Stimulated activated CD8-positive, alpha-beta memory T cell treated with anti-CD3 and anti-CD28 coated beads, Interleukin-12 subunit alpha, Interleukin-12 subunit beta, amount 100 ng/mL, for 24 hours (primary cell): ENCODE measurements around the gene SH2B3.

Experiments
- DNase-seq: peaks from one replicate; pipeline ENCODE4 v3.0.0-alpha.2; 2020; ENCODE audit errors: extremely low read depth

The SH2B3 gene

GRCh38 chr12:111444314-111444924 is 38.7 kb downstream of the SH2B3 start:
- DNase-seq: no peak

DNA sequence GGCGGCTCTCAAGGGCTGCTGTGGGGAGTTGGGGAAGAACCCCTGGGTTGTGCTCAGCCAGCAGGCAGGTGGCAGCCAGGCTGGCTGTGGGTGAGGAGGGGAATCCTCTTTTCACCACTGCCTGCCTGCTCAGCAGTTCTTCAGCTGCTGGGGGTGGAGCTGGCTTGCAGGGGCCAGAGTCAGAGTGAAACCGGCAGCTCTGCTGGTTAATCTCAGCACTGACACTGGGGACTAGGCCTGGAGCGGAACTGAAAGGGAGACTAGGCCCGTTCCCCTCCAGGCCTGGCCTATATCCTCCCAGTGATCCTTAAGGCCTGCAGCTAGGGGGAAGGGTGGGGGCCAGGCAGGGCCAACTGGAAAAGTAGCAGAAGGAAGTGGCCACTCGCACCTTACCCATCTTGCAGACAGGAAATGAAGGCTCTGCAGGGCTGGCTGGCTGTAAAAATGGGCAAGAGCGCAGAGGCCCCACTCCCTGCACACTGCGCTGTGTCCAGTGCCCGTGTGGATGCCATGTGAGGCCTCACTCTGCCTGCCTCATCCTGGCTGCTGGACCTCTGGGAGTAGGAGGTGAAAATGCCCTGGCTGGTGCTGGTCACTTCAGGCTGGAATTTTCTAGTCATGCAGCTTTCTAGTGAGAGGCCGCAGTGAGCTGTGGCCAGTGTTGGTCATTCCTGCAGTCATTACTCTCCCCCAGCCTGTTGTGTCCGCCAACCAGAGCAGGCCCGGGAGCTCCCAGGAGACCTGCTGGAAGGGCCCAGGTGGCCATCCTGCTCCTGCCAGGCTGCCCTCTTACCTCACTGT is 39.4 kb downstream of the SH2B3 start:
- DNase-seq: peak; percentile 63

- DNase-seq: no peak
Measured at GRCh38 chr12:111445726-111446581, 40.2 kb downstream of the SH2B3 start.

GRCh38 chr12:111446631-111447570 is 41.2 kb downstream of the SH2B3 start:
- DNase-seq: no peak

- DNase-seq: no peak
Measured at GRCh38 chr12:111447571-111448265, 42.0 kb downstream of the SH2B3 start.

GRCh38 chr12:111448266-111448830 is 42.6 kb downstream of the SH2B3 start:
- no peak for DNase-seq

- no peak for DNase-seq
Measured at GRCh38 chr12:111448846-111449790, 43.4 kb downstream of the SH2B3 start.

DNA sequence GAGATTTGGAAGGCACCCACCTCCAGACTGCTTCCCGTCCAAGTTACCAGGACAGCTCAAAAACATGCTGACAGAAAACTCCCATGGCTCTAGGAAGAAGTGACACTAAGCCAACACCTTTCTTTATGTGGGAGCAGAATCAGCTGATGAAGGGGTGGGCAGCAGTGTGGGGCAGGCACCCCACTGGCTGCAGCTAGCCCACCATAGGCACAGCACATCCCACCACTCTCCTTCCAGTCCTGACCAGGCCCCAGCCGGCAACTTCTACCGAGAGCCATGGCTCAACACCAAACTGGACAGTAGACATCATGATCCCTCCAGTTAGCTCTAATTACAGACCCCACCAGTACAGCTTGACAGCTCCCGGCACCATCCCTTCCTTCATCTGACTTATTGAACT is 45.0 kb downstream of the SH2B3 start:
- DNase-seq: no peak

- no peak for DNase-seq
Measured at GRCh38 chr12:111451232-111451631, 45.5 kb downstream of the SH2B3 start.

DNA sequence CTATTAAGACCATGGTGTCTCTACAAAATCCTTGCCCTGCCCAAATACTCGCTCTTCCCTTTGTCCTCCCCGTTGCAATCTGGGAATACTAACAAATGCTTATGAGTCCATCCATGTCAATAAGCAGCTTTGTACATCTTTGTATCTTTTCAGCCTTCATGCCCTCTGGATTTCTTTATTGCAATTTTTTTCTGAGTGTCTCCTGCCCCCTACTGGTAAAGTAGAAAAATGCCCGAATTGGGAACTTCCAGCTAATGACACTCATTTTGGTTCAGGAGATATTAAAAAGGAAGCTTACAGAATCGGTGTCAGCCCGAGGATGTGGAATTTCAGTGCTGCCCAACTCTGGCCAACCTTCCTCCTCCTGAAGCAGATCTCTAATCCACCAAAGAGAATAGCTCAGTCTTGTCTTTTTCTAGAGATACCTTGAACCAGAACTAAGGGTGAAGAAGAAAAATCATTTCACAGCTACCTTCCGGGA is 46.0 kb downstream of the SH2B3 start:
- DNase-seq: no peak

GRCh38 chr12:111453071-111453989 is 47.6 kb downstream of the SH2B3 start:
- DNase-seq: no peak

DNA sequence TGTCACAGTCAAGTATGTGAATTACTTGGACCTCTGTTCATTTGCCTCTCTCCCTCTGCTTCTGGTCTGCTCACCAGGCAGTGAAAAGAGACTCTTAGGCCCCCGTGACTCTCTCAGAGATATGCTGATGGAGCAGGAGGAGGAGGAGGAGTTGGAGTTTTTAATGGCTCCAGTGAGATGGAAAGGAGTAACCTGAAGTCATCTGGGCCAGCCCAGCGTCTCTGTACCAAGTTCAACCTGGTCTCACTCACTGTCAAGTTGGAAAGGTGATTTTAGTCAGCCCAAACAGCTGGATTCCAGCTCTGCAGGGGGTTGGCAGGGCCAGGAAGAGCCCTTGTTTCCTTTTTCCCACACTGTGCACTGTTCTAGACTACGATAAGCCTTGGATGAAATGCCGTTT is 48.6 kb downstream of the SH2B3 start:
- DNase-seq: no peak

DNA sequence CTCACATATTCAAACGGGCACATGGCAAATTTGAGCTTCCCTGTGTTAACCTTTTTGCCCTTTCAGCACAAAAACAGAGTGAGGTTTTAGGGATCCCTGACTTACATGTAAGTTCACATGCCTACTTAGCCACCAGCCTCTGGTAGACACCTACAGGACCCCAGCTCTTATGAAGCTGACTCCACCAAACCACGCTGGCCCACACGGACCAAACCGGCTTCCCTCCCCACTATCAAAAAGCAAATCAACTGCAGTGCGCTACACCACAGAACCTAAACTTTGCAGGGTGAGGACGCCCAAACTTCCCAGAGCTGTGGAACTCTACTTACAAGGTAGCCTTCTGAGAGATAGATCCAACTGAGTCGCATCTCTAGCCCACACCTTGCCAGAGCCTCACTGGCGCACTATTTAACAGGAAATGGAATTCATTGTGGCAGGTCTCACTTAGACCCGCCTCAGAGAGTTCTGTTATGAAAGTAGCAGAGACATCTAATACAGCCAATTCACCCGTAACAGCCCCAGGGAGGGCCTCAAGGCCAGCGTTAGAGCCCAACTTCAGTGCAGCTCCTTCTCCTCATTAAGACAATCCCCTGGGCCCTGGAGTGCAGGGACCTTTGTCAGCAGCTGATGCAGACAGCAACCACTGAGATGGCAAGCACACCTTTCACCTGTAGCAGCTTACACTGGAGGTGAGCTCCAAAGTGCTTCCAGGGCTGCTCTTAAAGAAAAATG is 49.2 kb downstream of the SH2B3 start:
- DNase-seq: no peak

- DNase-seq: no peak
Measured at GRCh38 chr12:111455448-111456320, 50.0 kb downstream of the SH2B3 start.

- no peak for DNase-seq
Measured at GRCh38 chr12:111457071-111457470, 51.3 kb downstream of the SH2B3 start.

DNA sequence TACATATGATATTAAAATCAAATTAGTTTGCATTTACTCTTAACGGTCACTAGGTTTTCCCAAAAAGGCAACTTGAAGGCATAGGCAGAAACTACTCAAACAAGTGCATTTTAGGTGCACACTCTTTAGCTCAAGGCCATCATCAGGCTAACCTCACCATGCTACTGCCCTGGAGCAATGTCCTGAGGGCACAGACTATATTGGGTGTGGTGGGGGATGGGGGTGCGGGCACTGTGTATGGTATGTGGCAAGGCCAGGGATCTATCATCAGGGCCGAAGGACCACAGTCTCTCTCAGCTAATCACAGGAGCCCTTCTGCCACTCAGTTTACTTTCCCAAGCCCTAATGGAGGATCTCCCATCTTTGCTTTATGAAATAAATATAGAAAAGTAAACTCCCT is 51.9 kb downstream of the SH2B3 start:
- no peak for DNase-seq
